Caki2 (cell line): ENCODE data around the gene ZNF516. TPM values are rescaled to one million over a fixed set of nuclear protein-coding genes. Genes with fewer than 3 reads are reported as not detected.

Experiments used
- DNase-seq: peaks from one replicate; pipeline ENCODE4 v3.0.0-alpha.2; 2015; ENCODE audit warnings: low read depth
- in situ Hi-C: cut with HindIII; loops from 2 replicates; pipeline ENCODE4 v1.10.0; 2016; ENCODE audit warnings: low sequenced_read_pairs, low pct_unique_long_range_greater_than_20kb, mixed read lengths
- total RNA-seq: library from RNA; depleted of rRNA; stranded (reverse); fragments of >200 nt; shearing (Covaris generic); gene quantifications from 2 replicates; pipeline ENCODE4 v1.2.3, GENCODE V29; 2014; ENCODE audit warnings: low replicate concordance

Gene ZNF516
- total RNA-seq, 1 experiment from 2014 or later, result 6.1 TPM

DNA sequence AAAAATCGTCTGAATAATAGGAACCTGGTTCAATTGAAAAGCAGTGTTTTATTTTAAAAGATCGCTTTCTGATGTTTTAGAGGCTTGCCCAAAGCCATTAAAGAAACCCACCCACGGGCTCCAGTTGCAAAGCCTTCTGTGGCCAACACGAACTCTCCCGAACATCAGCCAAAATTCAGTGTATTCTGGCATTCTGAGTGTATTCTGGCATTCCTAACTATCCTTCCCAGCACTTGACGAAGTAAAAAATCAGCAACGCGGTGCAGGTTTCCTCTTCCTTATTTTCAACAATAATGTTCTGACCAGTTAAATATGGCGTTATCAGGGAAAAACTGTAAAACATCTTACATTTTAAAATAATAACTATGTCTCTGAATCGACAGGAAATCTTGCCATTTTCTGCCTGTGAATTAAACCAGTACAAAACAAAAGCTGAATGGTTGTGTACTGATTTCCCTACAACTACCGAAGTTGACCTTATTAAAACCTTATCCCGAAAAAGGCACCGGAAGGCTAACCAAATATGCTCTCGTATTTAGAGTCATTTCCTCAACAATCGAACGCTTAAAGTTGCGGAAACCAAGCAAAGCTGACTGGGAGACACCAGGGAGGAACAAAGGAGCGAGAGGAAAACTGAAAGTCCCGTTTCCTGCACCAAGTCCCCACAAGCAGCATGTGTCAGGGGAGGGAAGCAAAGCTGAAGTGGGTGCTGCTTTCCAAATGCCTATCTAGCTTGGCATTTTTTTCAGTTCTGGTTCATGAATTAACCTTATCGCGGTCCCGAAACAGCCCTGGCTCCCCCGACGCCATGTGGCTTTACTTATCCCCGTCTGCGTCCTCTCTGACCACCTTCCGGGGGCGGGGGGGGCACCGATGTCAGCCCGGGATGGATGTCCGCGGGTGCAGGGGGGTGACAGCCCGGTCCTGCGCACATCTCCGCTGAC is 44.3 kb downstream of the ZNF516 start:
- in situ Hi-C loops, result no loop called here
- DNase-seq, result no peak

GRCh38 chr18:76449111-76449453 is 46.0 kb downstream of the ZNF516 start:
- in situ Hi-C loops, result no loop called here

DNA sequence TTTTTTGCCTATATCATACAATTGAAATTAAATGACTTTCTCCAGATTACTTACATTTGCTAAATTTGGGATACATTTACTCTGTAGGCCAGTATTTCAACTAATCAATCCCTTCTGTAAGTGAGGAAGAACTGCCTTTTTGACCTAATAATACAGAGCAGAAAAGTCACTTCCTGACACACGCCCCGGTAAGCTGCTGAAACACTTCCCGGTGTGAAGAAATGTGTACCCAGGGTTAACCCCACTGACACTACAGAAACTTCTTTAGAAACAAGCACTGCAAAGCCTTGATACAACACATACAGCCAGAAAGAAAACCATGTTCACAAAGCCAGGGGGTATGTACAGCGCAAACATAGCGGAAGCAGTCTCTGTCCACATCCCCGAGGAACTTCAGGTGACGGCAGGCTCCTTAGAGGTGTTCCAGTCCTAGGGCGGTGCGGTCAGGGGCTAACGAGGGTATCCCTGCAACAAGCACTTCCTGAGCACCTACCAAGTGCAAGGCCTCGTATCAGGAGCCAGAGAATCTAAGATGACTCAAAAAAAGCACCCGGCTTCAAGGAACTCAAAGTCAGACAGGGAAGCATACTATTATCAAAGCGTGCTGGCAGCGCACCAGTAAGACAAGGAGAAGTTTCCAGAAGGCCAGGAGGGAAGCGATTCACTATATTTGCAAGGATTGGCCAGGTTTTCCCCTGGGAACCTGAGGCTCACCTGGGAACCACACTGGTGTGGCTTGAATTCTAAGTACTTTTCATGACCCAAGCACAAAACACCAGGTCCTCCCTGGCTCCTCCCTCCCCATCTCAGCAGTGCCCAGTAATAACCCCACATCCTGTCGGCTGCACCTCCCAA is 46.6 kb downstream of the ZNF516 start:
- DNase-seq, result no peak
- in situ Hi-C loops, result no loop called here

More at GRCh38 chr18:76449111-76449453, 46.0 kb downstream of the ZNF516 start:
- no peak for DNase-seq

DNA sequence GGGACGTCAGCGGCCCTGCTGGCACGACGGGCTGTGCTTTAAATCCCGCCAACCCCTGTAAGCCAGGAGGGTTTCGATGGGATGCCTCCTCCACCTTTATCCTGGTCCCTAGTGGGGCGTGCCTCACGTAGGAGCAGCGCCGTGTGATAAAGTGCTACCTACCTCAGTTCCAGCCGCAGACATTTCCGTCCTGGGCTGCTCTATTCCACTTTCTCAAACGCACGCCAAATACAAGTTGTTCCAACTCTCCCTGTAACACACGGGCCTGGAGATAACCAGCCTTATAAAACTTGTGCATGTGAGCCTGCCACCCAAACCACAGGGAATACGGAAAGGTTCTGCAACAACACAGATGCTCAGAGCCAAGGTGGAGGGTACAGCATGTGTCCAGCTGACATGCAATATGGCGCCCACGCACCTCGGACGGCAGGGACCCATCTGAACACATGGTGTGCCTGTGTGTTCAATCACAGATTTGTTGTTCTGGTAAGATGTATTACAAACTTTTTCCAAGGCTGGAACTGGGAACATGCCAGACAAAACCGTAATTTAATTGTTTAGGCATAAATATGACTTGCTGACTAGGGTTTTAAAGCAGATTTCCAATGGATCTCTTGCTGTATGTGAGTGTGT is 47.7 kb downstream of the ZNF516 start:
- no peak for DNase-seq
- in situ Hi-C loops, result no loop called here

DNA sequence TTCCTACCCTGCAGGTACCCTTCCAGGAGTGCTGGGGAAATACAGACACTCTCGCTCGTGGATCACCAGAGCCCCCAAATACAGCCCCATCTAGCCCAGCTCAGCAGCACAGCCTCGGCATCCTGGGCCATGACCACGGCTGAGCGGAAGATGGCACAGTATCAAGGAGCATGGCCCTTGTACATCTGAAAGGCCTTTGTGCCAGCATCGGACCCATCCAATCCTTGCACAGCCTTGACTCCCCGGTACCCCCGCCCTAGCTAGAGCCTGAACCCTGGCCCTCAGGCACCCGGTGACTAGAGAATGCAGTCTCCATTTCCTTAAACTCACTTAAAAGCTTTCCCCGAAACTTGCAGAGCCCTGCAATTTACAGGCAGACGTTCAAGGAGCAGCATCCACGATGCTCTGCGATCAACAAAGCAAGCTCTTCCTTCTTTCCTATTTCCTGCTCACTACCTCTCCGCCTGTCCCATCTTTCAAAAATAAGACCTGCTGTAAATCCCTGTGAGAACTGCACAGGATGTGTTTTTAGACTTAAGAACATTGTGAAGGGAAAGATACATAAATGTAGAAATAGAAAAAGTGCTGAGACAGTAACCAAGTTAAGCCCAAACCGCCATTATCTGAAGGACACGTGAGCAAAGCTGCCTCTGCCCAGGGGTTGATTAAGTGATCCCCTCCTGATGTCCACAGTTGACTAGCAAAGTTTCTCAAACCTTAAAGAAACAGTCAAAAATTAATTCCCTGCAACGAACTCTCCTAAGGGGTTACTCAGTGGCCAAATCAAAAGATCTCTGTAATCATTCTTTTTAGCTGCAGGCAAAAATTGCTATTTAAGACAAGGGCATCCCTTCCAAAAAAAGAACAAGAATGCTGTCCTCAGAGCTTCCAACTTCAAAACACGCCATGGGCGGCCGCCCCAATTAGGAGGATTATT is 48.5 kb downstream of the ZNF516 start:
- no peak for DNase-seq
- in situ Hi-C loops, result no loop called here

DNA sequence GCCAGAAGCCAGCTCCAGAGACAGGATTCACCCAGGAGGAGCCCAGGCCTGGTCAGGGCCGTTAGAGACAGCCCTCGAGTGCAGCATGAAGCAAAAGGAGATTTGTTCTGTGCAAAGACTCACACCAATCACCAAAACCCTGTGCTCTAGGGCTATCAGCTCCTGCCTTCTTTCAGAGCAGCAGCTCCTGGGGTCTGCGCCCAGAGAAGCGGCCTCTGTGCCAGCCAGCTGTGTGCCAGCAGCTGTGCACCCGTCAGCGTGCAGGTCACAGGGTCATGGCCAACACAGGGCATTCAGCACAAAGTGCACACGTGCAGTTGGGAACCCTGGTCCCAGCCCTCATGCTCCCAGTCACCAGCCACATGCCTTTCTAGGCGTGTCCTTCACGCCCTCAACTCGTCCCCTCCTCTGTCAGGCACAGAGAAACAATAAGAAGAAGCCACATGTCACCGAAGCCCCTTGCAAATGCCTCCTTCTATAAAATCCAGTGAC is 49.3 kb downstream of the ZNF516 start:
- in situ Hi-C loops, result no loop called here

GRCh38 chr18:76445275-76445674 is 49.8 kb downstream of the ZNF516 start:
- in situ Hi-C loops, result no loop called here
- DNase-seq, result peak; percentile 12

More for the DNA sequence above, 49.3 kb downstream of the ZNF516 start:
- no peak for DNase-seq

DNA sequence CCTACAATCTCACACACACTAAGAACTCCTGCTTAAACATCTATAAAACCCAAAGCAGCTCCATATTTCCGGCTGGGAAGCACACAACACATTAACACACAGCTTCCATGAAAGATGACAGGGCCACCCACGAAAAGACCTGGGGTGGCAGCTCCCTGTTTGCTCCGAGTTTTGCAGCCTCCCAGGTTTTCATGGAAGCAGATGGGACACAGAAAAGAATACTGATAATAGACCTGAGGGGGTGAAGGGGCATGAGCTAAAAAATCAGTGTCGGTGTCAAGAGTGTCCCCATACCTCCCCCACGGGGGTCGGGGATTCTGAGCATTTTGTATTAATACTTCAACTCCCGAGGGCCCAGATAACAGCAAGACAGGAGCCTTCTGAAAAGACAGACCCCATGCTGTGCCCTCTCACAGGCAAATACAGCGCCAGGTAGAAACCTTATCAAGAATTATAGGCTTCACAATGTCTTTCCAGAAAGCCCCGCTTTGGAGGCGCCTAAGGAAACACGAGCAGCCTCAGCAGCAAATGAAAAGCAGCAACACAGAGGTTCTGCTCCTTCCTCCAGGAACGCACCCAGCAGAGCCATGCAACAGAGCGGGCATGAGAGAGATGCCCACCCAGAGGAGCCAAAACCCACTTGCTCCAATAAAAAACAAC is 50.5 kb downstream of the ZNF516 start:
- no peak for DNase-seq
- in situ Hi-C loops, result no loop called here

- in situ Hi-C loops, result no loop called here
- DNase-seq, result no peak
Measured at GRCh38 chr18:76443519-76444445, 51.3 kb downstream of the ZNF516 start.

GRCh38 chr18:76442413-76443171 is 52.5 kb downstream of the ZNF516 start:
- in situ Hi-C loops, result no loop called here

GRCh38 chr18:76441668-76442412 is 53.2 kb downstream of the ZNF516 start:
- in situ Hi-C loops, result no loop called here
- DNase-seq, result no peak

More at GRCh38 chr18:76442413-76443171, 52.5 kb downstream of the ZNF516 start:
- DNase-seq, result no peak

GRCh38 chr18:76441002-76441667 is 53.9 kb downstream of the ZNF516 start:
- no peak for DNase-seq
- in situ Hi-C loops, result no loop called here

DNA sequence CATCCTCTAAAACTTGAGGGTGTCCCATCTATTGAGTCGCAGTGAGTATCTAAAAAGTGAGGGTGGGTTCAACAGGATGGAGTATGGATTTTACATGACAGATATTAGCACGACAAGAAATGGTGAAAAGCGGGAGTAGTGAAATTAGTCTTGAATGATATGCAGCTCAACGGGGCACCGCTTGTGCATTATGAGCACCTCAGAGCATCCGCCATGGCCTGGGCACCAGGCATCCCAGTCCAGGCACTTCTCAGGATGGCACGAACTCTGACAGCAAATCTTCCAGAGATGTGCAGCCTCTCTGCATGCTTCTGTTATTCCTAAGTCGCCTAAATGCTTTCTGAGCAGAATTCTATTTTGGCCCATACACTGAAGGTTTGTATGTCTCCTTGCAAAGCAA is 57.1 kb downstream of the ZNF516 start:
- in situ Hi-C loops, result no loop called here
- no peak for DNase-seq

DNA sequence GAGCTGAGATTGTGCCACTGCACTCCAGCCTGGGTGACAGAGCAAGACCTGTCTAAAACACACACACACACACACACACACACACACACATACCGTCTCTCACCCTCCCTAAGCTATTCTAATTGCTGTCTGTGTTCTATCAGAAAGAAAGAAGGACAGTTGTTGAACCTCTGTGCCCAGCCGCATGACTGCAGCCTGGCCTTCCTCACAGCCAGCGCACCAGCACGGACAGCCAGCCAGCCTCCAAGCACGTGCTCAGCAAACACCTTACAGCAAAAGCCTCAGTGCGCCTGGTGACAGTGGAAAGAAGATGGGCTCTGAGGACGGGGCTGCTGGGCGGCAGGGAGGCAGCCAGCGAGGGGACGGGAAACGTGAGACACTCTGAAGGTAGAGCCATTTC is 58.0 kb downstream of the ZNF516 start:
- DNase-seq, result no peak
- in situ Hi-C loops, result no loop called here
